ENCODE measurements around the gene QRFP. TPM values are rescaled to one million over a fixed set of nuclear protein-coding genes. Genes with fewer than 3 reads are reported as not detected.

QRFP gene
- total RNA-seq, 4 donors from 2014 or later: not detected

DNA sequence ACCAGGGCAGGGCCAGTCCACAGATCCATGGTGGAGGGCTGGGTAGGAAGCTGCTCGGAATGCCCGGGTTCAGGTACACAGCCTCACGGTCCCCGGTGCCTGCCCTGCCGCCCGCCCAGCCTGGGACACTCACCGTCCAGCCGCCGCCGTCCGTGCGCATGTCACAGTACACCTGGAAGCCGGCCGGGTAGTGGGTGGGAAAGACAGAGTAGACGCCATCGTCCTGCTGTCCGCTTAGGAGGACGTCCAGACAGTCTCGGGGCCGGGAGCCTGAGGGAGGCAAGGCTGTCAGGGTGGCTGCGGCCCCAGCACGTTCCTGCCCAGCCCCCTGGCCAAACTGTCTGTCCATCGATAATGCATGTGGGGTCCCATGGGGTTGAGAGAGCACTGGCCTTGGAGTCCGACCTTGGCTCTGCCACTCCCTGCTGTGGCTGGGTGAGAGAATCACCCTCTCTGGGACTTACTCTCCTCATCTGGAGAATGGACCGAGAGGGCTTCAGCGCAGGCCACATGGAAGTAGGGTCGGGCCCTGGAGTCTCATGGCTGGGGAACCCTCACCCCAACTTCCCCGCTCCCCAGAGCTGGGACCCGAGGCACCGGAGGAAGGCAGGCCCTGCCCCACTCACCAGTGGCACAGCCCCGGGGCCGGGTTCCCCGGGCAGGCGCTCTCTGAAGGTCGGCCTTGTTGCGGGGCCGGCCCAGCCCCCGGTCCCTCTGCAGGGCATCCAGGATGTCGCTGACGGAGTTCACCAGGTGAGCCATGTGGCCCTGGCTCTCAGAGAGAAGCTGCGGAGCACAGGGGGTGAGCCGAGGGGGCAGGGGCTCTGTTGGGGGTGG, 27.2 kb upstream of the QRFP start:
- Histone ChIP-seq H3K4me3 (no peak overlapping the region), H3K27me3 (no peaks in the 10 kb centered on the region), H3K36me3 (no peaks in the 10 kb centered on the region), H3K9me3 (no peaks in the 10 kb centered on the region), H3K4me1 (no peaks in the 10 kb centered on the region), H3K27ac (no peak overlapping the region)
- DNase-seq: no peak
- intact Hi-C loops (cut with DNase I; ENCODE audit: low total_unique reads): no loop called here
- TF ChIP-seq CTCF (IDR thresholded peaks at IDR 0.05): no peak
- no peak for TF ChIP-seq POLR2A (IDR thresholded peaks at IDR 0.05)

DNA sequence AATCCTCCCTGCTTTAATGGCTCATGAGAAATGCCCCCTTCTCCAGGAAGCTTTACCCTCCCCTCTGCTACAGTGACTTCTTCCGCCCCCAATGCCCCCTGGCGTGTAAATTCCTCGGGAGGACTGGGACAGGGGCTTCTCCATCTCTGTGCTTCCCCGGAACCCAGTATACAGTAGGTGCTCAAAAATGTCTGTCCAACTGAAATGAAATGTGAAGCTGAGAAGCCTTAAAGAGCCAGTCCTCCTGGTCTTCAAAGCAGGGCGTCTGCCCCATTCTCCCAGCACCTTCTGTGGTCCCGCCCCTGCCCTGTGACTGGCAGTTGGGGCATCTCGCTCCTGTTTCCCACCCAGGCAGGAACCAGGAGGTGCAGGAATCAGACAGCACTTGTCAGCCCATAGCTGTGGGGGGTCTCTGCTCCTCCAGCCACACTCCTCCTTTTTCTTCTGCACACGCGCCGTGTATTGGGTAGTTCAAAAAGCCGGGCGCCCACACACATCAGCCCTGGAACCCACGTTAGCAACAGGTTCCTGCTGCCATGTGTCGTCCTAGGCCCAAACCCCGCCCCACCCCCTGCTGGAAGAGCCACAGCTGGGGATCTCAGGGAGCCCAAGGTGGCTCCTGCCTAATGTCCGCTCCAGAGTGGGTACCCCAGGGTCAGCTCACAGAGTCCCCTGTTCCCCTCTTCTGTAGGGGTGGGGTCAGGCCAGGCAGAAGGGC, 26.4 kb upstream of the QRFP start:
- Histone ChIP-seq H3K9me3 (no peaks in the 10 kb centered on the region), H3K27me3 (no peaks in the 10 kb centered on the region), H3K4me1 (no peaks in the 10 kb centered on the region), H3K4me3 (no peak overlapping the region), H3K36me3 (no peaks in the 10 kb centered on the region), H3K27ac (no peak overlapping the region)
- intact Hi-C loops (cut with DNase I; ENCODE audit: low total_unique reads): no loop called here
- TF ChIP-seq CTCF (IDR thresholded peaks at IDR 0.05) (no peak), POLR2A (IDR thresholded peaks at IDR 0.05) (no peak)
- DNase-seq: no peak

GRCh38 chr9:130921989-130922892, 25.6 kb upstream of the QRFP start:
- H3K27ac ChIP-seq: no peak overlapping the region
- no peaks in the 10 kb centered on the region for H3K27me3 ChIP-seq
- no peak for DNase-seq
- H3K4me1 ChIP-seq: no peaks in the 10 kb centered on the region
- no peaks in the 10 kb centered on the region for H3K36me3 ChIP-seq
- H3K9me3 ChIP-seq: no peaks in the 10 kb centered on the region
- H3K4me3 ChIP-seq: no peak overlapping the region
- TF ChIP-seq POLR2A (IDR thresholded peaks at IDR 0.05) (no peak), CTCF (IDR thresholded peaks at IDR 0.05) (no peak)
- intact Hi-C loops (cut with DNase I; ENCODE audit: low total_unique reads): no loop called here

DNA sequence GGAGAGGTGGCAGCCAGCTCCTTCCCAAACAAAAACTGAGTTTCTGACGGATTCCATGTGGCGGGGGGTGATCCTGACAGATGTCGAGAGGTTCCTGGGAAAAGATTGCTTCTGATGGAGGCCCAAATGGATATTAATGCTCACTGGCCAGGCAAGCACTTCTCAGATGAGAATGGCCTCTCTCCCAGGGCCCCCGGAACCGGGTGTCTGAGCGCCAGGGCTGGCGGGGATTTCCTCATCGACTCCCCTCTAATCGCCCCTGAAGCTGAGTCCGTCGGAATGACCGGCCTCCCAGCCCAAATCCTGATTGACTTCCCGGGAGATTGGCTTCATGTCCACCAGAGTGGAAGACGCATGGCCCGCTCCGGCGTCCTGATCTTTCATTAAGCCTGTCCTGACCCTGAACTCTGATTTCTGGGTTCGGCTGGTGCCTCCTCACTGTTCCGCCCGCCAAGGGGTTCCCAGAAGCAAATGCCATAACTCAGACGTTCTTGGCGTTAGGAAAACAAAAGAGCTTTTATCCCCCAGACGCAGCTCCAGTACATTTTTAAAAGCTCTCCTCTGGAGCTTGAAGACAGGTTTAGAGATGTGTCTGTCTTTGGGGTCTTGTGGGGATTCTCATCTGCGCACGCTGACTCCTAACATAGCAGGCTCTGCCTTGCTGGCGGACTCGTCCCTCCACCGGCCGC, 24.8 kb upstream of the QRFP start:
- no peaks in the 10 kb centered on the region for H3K36me3 ChIP-seq

More for the DNA sequence above, 24.8 kb upstream of the QRFP start:
- intact Hi-C loops (cut with DNase I; ENCODE audit: low total_unique reads): no loop called here
- H3K27ac ChIP-seq: no peak overlapping the region
- no peaks in the 10 kb centered on the region for H3K27me3 ChIP-seq
- H3K4me1 ChIP-seq: no peaks in the 10 kb centered on the region
- TF ChIP-seq CTCF (IDR thresholded peaks at IDR 0.05) (no peak), POLR2A (IDR thresholded peaks at IDR 0.05) (no peak)
- no peaks in the 10 kb centered on the region for H3K9me3 ChIP-seq
- no peak for DNase-seq
- H3K4me3 ChIP-seq: no peak overlapping the region
